Measurements from ENCODE around the gene KCNMA1.

Gene KCNMA1

DNA sequence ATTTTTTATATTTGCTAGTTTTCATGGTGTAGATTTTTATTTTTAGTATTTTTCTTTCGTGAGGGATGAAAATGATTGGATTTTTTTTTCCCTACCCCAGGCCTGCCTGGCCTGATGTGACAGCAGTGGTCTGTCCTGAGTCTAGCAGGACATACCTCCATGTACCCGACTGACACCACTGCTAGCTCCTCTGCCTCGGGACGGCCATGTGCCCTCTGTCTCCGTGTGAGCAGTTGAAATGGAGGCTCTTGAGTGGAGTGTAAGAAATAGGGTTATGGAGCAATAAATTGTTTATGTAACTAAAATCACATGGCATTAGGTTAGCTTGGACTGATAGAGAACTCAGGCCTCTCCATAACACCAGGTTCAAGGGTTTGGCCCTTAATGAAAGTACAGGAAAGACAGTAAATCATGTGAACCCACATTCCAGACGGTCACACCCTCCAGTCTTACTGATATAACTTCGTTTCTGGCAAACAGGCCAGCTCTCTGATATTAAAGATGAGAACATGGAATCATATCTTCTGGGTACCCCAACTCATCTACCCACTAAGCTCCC lies 734.1 kb downstream of the KCNMA1 start:
- H3K4me3 ChIP-seq (ENCODE audit: low read depth, low read length), result no peak overlapping the region
- no peak for DNase-seq (ENCODE audit: low read depth)
- TF ChIP-seq, protein P1, sequence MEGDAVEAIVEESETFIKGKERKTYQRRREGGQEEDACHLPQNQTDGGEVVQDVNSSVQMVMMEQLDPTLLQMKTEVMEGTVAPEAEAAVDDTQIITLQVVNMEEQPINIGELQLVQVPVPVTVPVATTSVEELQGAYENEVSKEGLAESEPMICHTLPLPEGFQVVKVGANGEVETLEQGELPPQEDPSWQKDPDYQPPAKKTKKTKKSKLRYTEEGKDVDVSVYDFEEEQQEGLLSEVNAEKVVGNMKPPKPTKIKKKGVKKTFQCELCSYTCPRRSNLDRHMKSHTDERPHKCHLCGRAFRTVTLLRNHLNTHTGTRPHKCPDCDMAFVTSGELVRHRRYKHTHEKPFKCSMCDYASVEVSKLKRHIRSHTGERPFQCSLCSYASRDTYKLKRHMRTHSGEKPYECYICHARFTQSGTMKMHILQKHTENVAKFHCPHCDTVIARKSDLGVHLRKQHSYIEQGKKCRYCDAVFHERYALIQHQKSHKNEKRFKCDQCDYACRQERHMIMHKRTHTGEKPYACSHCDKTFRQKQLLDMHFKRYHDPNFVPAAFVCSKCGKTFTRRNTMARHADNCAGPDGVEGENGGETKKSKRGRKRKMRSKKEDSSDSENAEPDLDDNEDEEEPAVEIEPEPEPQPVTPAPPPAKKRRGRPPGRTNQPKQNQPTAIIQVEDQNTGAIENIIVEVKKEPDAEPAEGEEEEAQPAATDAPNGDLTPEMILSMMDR (IDR thresholded peaks at IDR 0.05; ENCODE audit: control insufficient read depth, extremely low read depth, insufficient read depth), result no peak

DNA sequence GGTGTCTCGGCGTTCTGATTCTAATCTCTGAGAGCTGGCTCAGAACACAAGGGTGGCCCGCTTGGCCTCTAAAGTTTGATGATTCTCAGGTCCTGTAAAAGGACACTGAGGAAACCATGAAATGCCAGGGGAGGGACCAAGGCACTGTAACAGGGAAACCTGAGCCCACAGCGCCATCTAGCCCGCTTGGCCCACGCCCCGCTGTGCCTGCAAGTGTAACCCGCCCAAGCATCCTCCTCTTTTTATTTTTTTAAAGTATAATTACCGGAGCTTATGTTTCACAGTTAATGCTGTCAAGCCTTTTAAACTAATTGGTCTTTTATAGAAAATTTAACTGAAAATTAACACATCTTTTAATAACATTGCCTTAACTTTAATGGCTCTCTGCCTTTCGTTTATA lies 734.7 kb downstream of the KCNMA1 start:
- DNase-seq (ENCODE audit: low read depth), result no peak
- TF ChIP-seq, protein P1 (IDR thresholded peaks at IDR 0.05; ENCODE audit: control insufficient read depth, extremely low read depth, insufficient read depth), result peak; percentile 52
- H3K4me3 ChIP-seq (ENCODE audit: low read depth, low read length), result no peak overlapping the region

DNA sequence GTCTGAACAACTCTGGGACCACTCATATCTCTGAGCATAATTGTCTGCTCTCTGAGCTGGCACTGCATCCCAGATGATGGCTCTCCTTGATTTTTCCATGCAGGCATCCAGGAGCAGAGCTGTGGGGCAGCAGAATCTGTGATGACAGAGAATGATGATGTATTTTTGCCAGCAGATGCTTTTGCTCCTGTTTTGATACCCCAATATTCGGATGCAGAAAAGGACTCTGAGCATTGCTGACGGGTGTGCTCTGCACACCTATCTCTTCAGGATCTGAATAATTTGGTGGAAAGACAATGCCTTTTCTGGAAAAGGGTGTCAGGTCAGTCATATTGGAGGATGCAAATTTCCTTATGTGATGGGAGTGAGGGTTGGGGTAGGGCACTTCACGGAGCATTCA lies 735.9 kb downstream of the KCNMA1 start:
- TF ChIP-seq, protein P1 (IDR thresholded peaks at IDR 0.05; ENCODE audit: control insufficient read depth, extremely low read depth, insufficient read depth), result no peak
- H3K4me3 ChIP-seq (ENCODE audit: low read depth, low read length), result no peak overlapping the region
- DNase-seq (ENCODE audit: low read depth), result no peak

DNA sequence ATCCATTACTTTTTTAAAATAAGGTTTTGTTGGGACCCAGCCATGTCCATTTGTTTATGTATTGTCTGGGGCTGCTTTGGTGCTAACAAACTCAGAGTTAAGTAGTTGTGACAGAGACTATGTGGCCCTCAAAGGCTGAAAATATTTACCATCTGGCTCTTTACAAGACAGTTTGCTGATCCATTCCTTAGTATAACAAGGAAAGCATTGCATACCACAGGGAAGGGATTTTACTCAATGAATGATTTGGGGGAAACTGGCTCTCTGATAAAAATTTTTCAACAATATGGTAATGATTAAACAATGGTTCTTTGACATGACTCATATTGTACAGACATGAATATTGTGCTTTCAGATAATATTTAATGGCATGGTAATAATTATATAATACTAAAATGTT lies 738.1 kb downstream of the KCNMA1 start:
- no peak for DNase-seq (ENCODE audit: low read depth)
- H3K4me3 ChIP-seq (ENCODE audit: low read depth, low read length), result no peak overlapping the region
- TF ChIP-seq, protein P1 (IDR thresholded peaks at IDR 0.05; ENCODE audit: control insufficient read depth, extremely low read depth, insufficient read depth), result no peak

DNA sequence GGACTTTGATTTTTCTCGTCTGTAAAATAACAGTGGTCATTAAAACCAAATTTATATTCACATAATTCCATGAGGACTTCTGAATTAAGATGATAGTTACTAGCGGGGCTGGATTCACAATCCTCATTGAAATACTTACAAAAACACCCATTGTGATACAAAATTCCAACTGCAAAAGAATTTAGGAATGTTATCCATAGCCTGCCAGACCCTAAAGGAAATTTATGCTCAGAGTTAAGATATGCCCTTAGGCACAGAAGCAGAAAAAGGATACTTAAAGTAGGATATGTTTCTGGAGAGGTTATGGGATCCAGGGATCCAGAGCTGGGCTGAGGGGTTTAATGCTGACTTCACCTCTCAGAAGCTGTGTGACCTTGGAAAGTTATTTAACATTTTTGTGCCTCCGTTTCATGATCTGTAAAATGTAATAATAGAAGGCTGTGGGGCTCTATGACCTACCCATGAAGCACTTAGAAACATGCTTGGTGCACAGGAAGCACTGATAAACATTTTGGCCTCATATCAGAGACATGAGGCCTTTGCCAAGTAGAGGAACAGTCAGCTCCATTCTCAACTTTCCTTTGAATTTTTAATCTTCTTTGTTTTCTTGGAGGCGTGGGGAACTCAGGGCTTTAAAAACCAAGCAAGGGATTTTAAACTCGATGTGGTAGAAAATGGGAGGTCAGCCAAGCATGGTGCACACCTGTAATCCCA lies 744.7 kb downstream of the KCNMA1 start:
- H3K4me3 ChIP-seq (ENCODE audit: low read depth, low read length), result no peak overlapping the region
- TF ChIP-seq, protein P1 (IDR thresholded peaks at IDR 0.05; ENCODE audit: control insufficient read depth, extremely low read depth, insufficient read depth), result no peak
- no peak for DNase-seq (ENCODE audit: low read depth)

DNA sequence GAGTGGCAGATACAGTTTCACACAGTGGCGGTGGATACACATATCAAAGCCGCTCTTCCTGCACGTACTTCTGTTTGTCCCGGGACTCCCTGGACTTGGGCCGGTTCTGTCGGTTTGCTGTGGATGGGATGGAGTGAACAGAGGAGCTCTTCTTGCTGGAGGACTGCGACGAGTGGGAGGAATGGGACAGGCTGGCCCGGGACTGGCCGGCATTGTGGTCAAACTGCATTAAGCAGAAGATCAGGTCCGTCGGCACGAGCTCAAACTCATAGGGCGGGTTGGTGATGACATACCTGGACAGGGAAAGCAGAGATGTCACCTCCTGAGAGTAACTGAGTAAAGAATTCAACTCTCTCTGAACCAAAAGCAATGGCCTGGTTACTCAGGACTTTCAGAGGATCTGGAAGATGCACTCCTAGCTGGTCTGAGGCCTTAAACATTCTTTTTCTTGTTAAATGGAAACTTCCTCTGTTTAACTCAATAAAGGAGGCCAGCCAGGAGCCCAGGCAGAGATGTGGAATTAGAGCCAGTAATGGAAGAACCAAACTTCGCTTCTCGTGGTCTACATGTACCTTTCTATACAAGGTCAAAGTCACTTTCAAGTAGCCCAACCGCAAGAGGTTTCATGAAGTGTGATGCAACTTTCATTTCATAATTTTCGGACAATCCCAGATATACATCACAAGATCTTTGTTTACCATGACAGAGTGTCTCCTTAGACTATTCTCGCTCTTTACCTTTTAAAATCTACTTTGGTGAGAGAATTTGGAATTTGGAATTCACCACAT lies 750.2 kb downstream of the KCNMA1 start:
- H3K4me3 ChIP-seq (ENCODE audit: low read depth, low read length), result no peak overlapping the region
- DNase-seq (ENCODE audit: low read depth), result no peak
- TF ChIP-seq, protein P1 (IDR thresholded peaks at IDR 0.05; ENCODE audit: control insufficient read depth, extremely low read depth, insufficient read depth), result no peak

Measured in LNCaP clone FGC (cell line).